ENCODE measurements around the gene PYY.

Gene PYY

GRCh38 chr17:43905400-43905984 lies 48.2 kb downstream of the PYY start:
- TF ChIP-seq GATA2 (IDR thresholded peaks at IDR 0.05; ENCODE audit: low read depth, low read length) (no peak), GATA3 (IDR thresholded peaks at IDR 0.05; ENCODE audit: low read depth, low read length) (no peak)
